ENCODE data around the gene LDLRAD1.
"Not testable (repeated sequence)": the region's sequence is repeated elsewhere in the genome, so short reads cannot be mapped to it uniquely, and the experiment has no call there.

The LDLRAD1 gene, protein sequence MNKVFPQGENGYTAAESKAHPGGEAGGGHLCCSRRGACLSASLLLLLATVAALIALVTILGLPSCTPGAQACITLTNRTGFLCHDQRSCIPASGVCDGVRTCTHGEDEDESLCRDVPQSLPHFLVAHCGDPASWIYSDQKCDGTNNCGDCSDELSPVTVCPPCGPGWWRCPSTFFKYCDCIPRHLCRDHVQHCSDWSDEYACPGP

DNA sequence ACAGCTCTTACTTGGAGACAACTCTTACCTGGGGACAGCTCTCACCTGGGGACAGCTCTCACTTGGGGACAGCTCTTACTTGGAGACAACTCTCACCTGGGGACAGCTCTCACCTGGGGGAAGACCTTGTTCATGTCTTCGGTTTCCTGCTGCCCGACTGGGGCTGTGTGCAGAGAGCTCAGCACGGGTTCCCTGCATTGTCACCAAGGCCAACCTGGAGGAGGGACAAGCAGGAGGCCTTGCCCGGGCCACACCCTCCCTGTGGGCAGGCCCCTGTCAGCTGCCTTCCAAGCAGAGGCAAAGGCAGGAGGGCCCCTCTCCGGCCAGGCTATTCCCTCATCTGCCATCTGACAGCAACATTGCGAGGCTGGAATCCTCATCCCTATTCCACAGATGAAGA lies at the start of gene LDLRAD1:
Gene LDLRAD1, minus strand, starts transcription at position 208 of the 400 bp plus-strand sequence. Its CDS starts 74 bp downstream, at position 134.
- no peak for DNase-seq (ENCODE audit: low read depth)

DNA sequence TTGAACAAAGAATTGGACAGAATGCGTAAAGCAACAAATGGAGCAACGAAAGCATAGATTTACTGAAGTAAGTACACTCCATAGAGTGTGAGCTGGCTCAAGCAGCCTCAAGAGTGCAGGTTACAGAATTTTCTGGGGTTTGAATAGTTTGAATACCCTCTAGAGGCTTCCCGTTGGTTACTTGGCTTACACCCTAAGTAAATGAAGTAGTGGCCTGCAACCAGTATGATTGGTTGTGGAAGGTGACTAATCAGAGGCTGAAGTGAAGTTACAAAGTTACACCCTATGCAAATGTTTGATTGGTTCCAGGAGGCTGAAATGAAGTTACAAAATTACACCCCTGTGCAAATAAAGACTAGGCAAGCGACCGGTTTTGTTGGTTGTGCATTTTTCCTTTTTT lies 46.3 kb upstream of the LDLRAD1 start:
- DNase-seq (ENCODE audit: low read depth): no peak

DNA sequence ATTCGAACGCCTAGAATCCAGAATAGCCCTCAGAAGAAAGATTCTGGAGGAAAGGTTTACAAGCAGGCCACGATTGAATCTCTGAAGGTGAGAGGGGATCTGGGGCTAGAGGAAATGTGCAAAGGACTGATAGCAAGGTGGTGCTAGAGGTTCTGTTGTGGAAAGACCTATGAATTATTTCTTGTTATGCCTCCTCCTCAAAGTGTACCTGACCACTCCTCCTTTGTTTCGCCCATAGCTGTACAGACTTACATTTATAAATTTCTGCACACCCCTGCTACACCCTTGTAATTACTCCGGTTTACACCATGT lies 36.4 kb upstream of the LDLRAD1 start:
- no peak for DNase-seq (ENCODE audit: low read depth)

DNA sequence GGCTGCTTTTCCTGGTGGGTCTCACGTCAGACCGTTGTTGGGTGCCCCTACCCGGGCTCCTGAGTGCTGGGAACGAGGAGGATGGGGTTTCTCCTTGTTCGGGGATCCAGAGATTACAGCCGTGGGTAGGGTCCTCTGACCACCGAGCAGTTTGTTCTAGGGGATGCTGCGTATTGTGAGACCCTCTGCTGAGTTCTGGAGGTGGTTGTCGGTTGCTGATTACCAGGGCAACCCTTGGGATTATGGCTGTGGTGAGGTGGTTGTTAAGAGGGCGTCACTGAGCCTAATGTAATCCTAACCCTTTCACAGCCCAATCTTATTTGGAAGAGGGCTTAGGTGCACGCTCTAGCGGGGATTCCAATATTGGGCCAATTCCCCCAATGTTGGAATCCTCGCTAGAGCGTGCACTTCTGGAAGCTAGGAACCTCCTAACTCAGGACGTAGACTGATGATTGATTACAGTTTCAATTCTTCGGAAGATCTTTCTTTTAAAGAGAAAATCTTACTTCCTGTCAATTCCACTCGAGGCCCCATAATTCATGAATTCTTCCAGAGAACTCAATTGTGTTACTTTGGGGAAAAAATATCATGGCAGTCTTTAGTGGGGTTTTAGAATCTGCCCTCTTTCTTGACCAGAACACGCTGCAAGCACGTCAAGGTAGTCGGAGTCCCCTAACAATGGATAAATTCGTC lies 35.9 kb upstream of the LDLRAD1 start:
- no peak for DNase-seq (ENCODE audit: low read depth)

DNA sequence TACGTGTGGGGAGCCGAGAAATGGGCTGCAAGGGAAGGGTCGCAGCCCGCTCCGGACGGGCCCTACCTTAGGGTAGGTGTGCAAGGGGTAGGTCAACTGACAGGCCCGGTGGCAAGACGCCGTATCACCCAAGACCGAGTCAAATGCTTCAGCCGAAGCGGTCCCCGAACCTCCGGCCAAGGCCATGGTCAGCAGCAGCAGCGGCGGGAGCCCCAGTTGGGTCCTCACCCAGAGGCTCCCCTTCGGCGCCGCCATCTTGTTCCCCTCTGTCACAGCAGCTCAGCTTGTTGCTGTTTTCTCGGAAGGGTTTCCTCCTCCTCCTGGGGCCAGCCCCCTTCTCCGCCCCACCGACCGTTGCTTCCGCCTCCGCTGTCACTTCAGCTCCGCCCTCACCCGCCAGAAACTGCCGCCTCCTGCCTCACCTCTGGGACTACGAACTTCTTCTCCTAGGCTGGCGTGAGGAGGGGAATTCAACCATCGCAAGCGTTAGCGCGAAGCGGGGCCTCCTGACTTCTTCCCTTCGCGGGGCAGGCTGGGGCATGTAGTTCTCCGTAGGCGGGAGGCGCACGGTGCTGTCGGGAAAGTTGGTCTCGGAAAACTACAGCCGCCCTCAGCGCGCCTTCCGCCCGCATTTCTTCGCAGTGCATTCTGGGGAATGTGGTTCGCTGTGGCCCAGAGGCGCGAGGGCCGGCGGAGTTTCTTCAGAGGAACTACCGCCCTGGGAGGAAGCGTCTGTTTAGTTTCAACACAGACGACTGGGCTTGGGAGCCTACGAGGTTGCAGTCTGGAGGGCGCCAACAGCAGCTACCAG lies 35.2 kb upstream of the LDLRAD1 start, which contains the start of the genes TCEANC2 and TMEM59:
Gene TCEANC2, plus strand, starts transcription at position 675 of the 811 bp plus-strand sequence. CDS start 815 bp downstream, outside the sequence.
Gene TMEM59, minus strand, starts transcription at position 271 of the 811 bp plus-strand sequence. Its CDS starts 16 bp downstream, at position 255.
- peak; percentile 95 for DNase-seq (ENCODE audit: low read depth)

DNA sequence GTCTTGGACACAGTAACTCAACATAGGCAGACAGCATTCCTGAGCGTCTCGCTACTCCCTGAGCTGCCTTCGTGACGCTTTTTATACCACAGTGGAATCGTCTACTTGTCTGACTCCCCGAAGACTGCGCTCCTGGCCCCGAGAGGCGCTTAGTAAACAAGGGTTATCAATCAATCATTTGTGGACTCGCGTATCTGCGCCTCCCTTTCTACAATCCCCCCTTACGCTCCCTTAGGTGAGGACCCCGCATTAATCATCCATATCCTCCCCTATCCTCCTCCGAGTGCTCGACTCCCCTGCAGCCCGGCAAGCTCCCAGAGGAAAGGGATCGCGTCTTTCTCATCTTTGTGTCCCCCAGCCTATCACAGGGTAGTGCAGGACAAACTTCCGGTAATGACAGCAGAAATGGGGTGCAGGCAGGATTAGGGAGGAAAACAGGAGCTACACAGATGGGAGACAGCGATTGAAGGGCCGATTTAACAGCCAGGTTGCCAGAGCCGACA lies 34.5 kb upstream of the LDLRAD1 start:
- DNase-seq (ENCODE audit: low read depth): peak; percentile 15

DNA sequence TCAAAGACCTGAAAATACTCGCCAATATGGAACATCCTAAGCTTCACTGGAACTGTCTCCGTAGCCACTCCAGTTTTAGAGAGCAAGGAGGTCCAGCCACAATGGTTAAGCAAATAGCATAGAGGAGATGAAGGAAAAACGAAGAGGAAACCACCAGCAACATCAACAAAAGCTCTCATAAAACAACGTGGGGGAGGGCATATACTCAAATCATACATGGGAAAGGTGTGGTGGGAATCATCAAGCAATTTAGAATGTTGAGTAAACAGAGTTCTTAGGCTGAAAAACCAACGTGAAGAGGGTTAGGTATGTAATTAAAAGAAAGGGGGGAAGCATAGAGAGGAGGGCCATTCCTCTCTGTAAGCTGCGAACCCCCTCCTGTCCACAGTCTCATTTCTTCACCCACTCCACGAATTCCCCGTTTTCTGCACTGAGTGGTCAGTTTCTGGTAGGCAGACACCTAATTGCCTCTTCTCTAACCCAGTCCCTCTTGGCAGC lies 34.0 kb upstream of the LDLRAD1 start:
- no peak for DNase-seq (ENCODE audit: low read depth)

DNA sequence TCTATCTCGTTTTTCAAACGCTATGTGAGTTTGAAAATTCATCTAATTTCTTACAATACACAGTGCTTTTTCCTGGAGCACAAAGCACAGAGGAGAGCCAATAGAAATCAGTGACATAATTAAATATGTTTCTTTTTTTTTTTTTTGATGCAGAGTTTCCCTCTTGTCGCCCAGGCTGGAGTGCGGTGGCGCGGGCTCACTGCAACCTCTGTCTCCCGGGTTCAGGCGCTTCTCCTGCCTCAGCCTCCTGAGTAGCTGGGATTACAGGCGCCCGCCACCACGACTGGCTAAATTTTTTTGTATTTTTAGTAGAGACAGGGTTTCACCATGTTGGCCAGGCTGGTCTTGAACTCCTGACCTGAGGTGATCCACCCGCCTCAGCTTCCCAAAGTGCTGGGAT lies 32.4 kb upstream of the LDLRAD1 start:
- not testable (repeated sequence) for DNase-seq (ENCODE audit: low read depth)

DNA sequence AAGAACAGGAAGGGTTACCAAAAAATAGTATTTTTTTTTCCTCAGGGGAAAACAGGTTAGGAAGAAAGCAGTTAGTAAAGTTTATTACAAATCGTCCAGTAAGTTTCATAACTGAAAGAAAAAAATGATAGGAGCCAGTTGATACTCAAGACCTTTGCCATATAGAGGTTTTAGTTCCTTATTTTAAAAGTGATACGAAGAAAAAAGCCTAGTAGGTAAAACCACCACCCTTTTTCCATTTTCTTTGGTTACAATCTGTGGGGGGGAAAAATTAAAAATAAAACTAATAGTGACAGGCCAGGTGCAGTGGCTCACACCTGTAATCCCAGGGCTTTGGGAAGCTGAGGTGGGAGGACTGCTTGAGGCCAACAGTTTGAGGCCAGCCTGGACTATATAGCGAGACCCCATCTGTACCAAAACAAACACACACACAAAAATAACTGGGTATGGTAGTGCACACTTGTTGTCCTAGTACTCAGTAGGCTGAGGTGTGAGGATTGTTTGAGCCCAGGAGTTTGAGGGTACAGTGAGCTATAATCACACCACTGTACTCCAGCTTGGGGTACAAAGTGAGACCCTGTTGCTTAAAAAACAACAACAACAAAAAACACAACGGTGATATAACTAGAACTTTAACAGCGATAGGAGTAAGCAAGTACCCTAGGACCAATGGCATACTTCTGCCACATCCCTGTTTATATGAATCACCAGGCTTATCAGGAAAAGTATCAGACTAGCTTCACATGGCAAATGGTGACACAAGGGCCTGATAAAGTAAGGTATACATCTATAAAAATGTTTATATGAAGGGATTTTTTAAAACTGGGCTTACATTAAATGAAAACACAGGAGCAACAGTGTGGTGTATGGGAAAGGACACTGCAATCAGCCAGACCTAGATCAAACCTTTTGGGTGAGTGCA lies 29.7 kb upstream of the LDLRAD1 start:
- DNase-seq (ENCODE audit: low read depth): no peak

DNA sequence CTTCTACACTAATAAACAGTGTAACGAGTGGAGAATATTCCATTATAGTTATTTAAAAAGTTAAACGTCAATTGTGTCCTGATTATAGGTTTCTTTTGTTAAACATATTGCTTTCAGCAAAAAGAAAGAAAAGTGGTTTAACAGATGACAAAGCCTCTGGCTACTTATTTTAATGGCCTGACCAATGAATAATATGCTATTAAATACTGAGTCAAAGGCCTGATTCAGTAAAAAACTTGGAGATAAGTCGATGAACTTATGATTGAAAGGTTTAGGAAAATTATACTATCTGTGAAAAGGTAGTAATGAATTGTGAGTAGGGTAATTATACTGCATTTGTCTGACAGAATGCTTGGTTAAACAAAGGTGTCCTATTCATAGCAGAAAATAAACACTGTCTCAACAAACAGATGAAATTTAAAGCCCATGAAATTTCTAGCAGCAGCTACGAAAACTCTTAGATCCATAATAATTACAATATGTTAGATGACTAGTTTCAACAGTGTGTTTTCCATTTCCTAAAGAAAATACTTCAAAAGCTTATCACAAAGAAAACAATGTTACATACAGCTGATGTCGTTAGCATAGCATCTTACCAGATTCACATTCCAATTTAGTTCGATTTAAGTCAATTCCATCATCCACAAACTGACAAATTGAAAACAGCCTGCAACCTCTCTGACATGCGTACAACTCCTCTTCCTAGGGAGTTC lies 28.8 kb upstream of the LDLRAD1 start:
- DNase-seq (ENCODE audit: low read depth): no peak

DNA sequence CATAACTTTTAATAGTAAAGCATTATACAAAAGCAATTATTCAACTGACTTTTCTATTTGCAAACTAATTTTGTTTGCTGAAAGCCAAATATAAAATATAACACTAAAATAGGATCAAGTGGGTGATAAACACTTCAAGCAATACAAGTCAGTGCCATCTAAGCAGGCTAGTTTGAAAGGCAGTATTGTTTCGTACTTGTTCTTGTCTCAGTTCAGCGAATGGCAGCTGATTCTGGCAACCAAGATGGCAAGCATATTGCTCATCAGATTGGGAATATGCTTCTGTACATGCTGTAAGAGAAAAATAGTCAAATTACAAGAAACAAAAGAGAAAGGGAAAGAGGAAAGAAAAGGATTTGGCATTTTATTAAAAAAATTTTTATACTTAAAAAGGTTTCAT lies 27.5 kb upstream of the LDLRAD1 start:
- DNase-seq (ENCODE audit: low read depth): no peak

DNA sequence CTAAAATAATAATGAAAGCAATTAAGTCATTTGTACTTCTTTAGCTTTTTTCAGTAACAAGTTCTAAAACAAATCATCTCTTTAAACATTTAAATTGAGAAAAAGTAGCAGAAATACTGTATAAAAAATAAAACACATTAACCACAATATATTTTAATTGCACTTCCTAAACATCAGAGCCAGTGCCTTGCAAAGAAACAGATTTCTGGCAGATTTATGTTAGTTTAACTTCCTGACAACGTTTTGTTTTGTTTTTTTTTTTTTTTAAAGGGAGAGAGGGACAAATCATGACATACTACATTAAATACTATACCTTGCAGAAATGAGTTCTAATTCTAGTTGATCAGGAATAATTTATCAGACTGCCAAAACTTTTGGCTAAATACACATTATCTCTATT lies 23.8 kb upstream of the LDLRAD1 start:
- DNase-seq (ENCODE audit: low read depth): no peak

DNA sequence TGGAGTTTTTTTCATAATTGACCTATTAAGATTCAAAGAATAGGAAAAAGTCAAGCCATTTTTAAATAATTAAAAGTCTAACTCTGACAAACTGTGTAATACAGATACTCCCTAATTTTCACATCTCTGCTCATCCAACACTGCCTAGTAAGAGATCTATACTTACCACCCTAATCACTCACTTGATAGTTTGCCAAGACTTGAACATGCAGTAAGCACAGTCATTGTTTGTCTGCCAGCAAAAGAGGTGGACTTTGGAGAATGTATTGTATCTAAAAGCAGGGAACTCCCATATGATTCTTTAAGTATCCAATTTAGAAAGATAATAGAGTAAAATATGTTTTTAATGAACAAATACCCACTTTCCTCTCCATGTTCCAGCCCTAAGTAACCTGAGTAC lies 19.5 kb upstream of the LDLRAD1 start:
- no peak for DNase-seq (ENCODE audit: low read depth)

DNA sequence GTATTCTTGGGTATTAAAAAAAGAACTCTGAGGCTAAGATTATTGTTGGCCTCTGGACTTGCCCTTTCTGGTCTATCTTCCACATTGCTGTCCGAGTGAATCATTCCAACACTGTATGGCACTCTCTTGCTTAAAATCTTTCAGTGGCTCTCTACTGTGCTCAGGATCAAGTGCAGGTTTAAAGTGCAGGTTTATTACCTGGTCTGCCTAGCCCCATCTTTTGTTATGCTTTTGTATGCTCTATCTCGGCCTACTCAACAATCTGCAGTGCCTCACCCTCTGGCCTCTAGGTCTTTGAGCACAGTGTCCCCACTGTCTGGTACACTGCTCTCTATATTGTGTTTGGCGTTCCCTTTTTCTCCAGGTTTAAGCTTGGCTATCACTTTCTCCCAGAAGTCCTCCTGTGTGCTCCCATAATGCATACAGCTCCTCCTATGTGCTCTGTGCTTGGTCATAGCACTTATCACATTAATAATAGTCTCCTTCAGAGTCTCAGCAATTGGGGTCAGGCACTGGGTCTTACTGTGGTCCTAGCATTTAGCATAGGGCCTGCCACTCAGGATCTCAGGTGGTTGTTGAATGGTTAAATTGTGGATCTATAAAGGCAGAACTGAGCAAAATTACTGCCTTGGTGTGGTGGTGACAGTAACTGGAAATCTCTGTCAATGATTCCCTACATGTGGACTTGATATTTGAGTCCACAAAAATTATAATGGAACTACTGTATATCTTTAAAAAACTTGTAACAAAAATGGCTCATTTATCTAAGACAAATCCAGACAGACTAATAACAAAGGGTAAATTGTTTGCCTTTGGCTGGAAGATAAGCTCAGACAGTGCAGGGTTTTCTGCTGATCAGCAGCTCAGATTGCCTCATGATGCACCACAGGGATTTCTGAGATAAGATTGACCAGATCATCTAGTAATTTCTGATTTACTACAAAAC lies 10.6 kb upstream of the LDLRAD1 start:
- DNase-seq (ENCODE audit: low read depth): no peak

DNA sequence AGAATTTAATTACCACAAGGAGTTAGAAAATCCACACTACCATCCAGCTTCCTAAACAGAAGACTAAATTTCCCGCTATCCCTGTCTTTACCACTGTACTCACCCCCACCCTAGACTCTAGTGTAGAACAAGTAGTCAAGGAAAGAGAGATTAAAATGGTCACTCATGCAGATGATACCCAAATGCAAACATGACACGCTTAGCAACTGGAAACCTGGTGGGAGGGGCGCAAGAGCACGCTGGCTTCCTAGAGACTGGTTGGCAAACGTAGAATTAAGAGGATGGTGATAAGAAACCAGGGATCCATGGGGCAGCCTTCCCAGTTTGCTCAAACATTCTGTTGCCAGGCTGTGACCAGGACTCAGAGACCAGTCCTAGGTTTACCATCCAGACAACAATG lies 9.9 kb upstream of the LDLRAD1 start:
- DNase-seq (ENCODE audit: low read depth): no peak

DNA sequence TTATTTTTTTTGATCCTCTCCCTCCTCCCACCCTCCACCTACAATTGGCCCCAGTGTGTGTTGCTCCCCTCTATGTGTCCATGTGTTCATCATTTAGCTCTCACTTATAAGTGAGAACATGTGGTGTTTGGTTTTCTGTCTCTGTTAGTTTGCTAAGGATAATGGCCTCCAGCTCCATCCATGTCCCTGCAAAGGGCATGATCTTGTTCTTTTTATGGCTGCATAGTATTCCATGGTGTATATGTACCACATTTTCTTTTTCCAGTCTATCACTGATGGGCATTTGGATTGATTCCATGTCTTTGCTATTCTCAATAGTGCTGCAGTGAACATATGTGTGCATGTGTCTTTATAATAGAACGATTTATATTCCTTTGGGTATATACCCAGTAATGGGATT lies 6.8 kb upstream of the LDLRAD1 start:
- not testable (repeated sequence) for DNase-seq (ENCODE audit: low read depth)

DNA sequence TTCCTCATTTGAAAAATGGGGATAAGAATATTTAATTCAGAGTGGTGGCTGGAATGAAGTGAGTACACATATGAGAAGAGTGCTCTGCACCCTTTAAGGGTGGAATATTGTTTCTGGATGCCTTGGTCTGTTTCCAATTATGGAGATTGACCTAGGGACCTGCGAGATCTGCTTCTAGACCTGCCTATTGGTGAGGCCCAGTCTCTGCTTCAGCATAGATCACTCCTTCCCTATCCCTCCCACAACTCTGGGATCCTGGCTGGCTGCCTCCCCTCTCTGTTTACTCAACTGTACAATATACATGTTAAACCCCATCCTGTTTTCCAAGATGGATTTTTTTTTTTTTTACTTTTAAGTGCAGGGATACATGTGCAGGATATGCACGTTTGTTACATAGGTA lies 6.4 kb upstream of the LDLRAD1 start:
- DNase-seq (ENCODE audit: low read depth): no peak

DNA sequence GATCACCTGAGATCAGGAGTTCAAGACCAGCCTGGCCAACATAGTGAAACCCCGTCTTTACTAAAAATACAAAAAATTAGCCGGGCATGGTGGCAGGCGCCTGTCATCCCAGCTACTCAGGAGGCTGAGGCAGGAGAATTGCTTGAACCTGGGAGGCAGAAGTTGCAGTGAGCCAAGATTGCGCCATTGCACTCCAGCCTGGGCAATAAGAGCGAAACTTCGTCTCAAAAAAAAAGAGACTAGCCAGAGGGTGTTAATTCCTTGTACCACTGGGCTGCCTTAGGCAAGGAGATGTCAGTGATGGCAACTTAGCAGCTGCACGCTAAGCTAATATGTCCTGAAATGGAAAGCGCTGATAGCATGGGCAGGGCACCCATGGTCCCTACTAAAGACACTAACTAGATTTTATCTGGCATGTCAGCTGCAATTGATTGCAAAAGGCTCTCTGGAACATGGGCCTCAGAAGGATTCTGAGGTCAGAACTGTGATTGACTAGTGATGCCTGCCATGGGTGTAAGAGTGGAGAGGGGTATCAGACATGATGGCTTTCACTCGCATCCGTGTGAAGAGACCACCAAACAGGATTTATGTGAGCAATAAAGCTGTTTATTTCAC lies 1.7 kb upstream of the LDLRAD1 start:
- not testable (repeated sequence) for DNase-seq (ENCODE audit: low read depth)

DNA sequence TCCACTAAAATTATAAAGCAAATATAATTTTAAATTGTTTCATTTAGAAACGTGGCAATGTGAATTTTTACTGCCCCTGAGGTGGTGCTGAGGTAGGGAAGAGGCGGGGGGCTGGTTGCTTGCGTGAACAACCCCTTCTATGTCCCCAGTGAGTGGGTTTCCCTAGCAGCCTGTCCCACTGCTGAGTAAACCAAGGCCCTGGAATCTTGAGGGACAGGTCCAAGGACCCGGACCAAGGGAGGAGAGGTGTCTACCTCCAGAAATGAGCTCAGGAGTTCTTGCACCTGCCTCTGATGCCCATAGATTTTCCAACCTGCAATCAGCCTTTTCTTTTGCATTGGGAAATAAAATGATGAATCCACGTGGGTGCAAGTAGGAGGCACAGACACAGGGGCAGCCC lies 649 bp upstream of the LDLRAD1 start:
- no peak for DNase-seq (ENCODE audit: low read depth)
